HG03135 (cell line): ENCODE data around the gene SHMT2.

Experiments used
- ATAC-seq: cut with Tn5 transposase; IDR thresholded peaks from one replicate; pipeline ENCODE4 v1.9.1; 2021; ENCODE audit warnings: mild to moderate bottlenecking, moderate library complexity; ENCODE audit not compliant: unreplicated experiment

Gene SHMT2

GRCh38 chr12:57229634-57230380 lies at the start of gene SHMT2:
Gene SHMT2 (plus strand): TSS chr12:57229711. CDS start chr12:57229779, 68 bp downstream.
- ATAC-seq = peak; percentile 55

- ATAC-seq = no peak
Measured at GRCh38 chr12:57180321-57180989, 49.1 kb upstream of the SHMT2 start.

- no peak for ATAC-seq
Measured at GRCh38 chr12:57181072-57181471, 48.4 kb upstream of the SHMT2 start.

GRCh38 chr12:57181561-57182155 lies 47.9 kb upstream of the SHMT2 start:
- ATAC-seq = no peak

- ATAC-seq = peak; percentile 76
Measured at GRCh38 chr12:57182918-57183575, 46.5 kb upstream of the SHMT2 start.

- ATAC-seq = no peak
Measured at GRCh38 chr12:57183939-57184725, 45.4 kb upstream of the SHMT2 start.

GRCh38 chr12:57185403-57185802 lies 44.1 kb upstream of the SHMT2 start:
- no peak for ATAC-seq

GRCh38 chr12:57185906-57186508 lies 43.5 kb upstream of the SHMT2 start:
- ATAC-seq = no peak

- ATAC-seq = no peak
Measured at GRCh38 chr12:57187222-57188089, 42.1 kb upstream of the SHMT2 start.

GRCh38 chr12:57188090-57188425 lies 41.5 kb upstream of the SHMT2 start:
- no peak for ATAC-seq

- no peak for ATAC-seq
Measured at GRCh38 chr12:57190037-57190436, 39.5 kb upstream of the SHMT2 start.

GRCh38 chr12:57190821-57191220 lies 38.7 kb upstream of the SHMT2 start:
- no peak for ATAC-seq

GRCh38 chr12:57191410-57191809 lies 38.1 kb upstream of the SHMT2 start:
- ATAC-seq = no peak

GRCh38 chr12:57192920-57193319 lies 36.6 kb upstream of the SHMT2 start:
- ATAC-seq = no peak

GRCh38 chr12:57193706-57194245 lies 35.7 kb upstream of the SHMT2 start:
- ATAC-seq = no peak

GRCh38 chr12:57194253-57194652 lies 35.3 kb upstream of the SHMT2 start:
- ATAC-seq = no peak

- no peak for ATAC-seq
Measured at GRCh38 chr12:57195186-57195585, 34.3 kb upstream of the SHMT2 start.

GRCh38 chr12:57195611-57196371 lies 33.7 kb upstream of the SHMT2 start:
- ATAC-seq = no peak
